Adipocyte (in vitro differentiated cells): Measurements from ENCODE around the gene PEPD.
A peak's percentile ranks its signal among the peaks of the same experiment; 100 is the strongest.

Source experiments
- DNase-seq: peaks from one replicate; pipeline ENCODE4 v3.0.0-alpha.2; 2015; ENCODE audit warnings: low read depth
- H3K27me3 ChIP-seq: replicated peaks from 2 replicates; pipeline ENCODE4 v1.7.0; 2013; ENCODE audit warnings: mild to moderate bottlenecking, low read length, moderate library complexity; ENCODE audit not compliant: control insufficient read depth, insufficient read depth
- H3K36me3 ChIP-seq: 2 replicates; pipeline ENCODE4 v1.7.0; 2013; ENCODE audit warnings: low read length, mild to moderate bottlenecking, moderate library complexity; ENCODE audit not compliant: control insufficient read depth, insufficient read depth, severe bottlenecking
- H3K4me1 ChIP-seq: 2 replicates; pipeline ENCODE4 v1.7.0; 2013; ENCODE audit warnings: mild to moderate bottlenecking, low read length, moderate library complexity; ENCODE audit not compliant: control insufficient read depth, insufficient read depth
- H3K4me3 ChIP-seq: 2 replicates; pipeline ENCODE4 v1.7.0; 2013; ENCODE audit warnings: mild to moderate bottlenecking, low read length, moderate library complexity
- H3K9ac ChIP-seq: 2 replicates; pipeline ENCODE4 v1.7.0; 2013; ENCODE audit warnings: mild to moderate bottlenecking, low read length, moderate library complexity
- H3K9me3 ChIP-seq: 2 replicates; pipeline ENCODE4 v1.7.0; 2013; ENCODE audit warnings: mild to moderate bottlenecking, low read length, moderate library complexity; ENCODE audit not compliant: control insufficient read depth

Gene PEPD

GRCh38 chr19:33355535-33355934, 166.1 kb downstream of the PEPD start:
- Histone ChIP-seq H3K27me3 (peaks cover 6% of the 10 kb centered on the region), H3K9ac (no peak overlapping the region), H3K9me3 (peaks cover 8% of the 10 kb centered on the region), H3K4me1 (peaks cover 4% of the 10 kb centered on the region), H3K4me3 (no peak overlapping the region), H3K36me3 (no peaks in the 10 kb centered on the region)
- no peak for DNase-seq

- Histone ChIP-seq H3K4me3 (no peak overlapping the region), H3K36me3 (no peaks in the 10 kb centered on the region), H3K9me3 (peaks cover 6% of the 10 kb centered on the region), H3K4me1 (peaks cover 24% of the 10 kb centered on the region), H3K27me3 (peaks cover 10% of the 10 kb centered on the region), H3K9ac (no peak overlapping the region)
- peak; percentile 14 for DNase-seq
These were observed 170.9 kb downstream of the PEPD start for GRCh38 chr19:33350538-33351309.

GRCh38 chr19:33349319-33350289, 172.0 kb downstream of the PEPD start:
- DNase-seq, result no peak
- peaks cover 26% of the 10 kb centered on the region for H3K4me1 ChIP-seq

GRCh38 chr19:33348301-33349010, 173.1 kb downstream of the PEPD start:
- DNase-seq, result no peak
- no peaks in the 10 kb centered on the region for H3K36me3 ChIP-seq
- H3K27me3 ChIP-seq, result peaks cover 28% of the 10 kb centered on the region
- H3K4me1 ChIP-seq, result peaks cover 34% of the 10 kb centered on the region
- no peaks in the 10 kb centered on the region for H3K9me3 ChIP-seq
- H3K9ac ChIP-seq, result no peak overlapping the region
- no peak overlapping the region for H3K4me3 ChIP-seq

More at GRCh38 chr19:33349319-33350289, 172.0 kb downstream of the PEPD start:
- Histone ChIP-seq H3K9ac (no peak overlapping the region), H3K9me3 (no peaks in the 10 kb centered on the region), H3K27me3 (peaks cover 20% of the 10 kb centered on the region), H3K36me3 (no peaks in the 10 kb centered on the region), H3K4me3 (no peak overlapping the region)

- no peak overlapping the region for H3K4me3 ChIP-seq
- peaks cover 34% of the 10 kb centered on the region for H3K4me1 ChIP-seq
- H3K27me3 ChIP-seq, result peaks cover 38% of the 10 kb centered on the region
- H3K36me3 ChIP-seq, result no peaks in the 10 kb centered on the region
- H3K9ac ChIP-seq, result no peak overlapping the region
- no peaks in the 10 kb centered on the region for H3K9me3 ChIP-seq
- no peak for DNase-seq
These were observed 174.3 kb downstream of the PEPD start for GRCh38 chr19:33347300-33347699.

- no peaks in the 10 kb centered on the region for H3K36me3 ChIP-seq
- peaks cover 41% of the 10 kb centered on the region for H3K27me3 ChIP-seq
- no peak for DNase-seq
- no peak overlapping the region for H3K4me3 ChIP-seq
- H3K9me3 ChIP-seq, result no peaks in the 10 kb centered on the region
- no peak overlapping the region for H3K9ac ChIP-seq
- peaks cover 34% of the 10 kb centered on the region for H3K4me1 ChIP-seq
These were observed 174.9 kb downstream of the PEPD start for GRCh38 chr19:33346665-33347064.

GRCh38 chr19:33345163-33345562, 176.4 kb downstream of the PEPD start:
- no peaks in the 10 kb centered on the region for H3K36me3 ChIP-seq
- H3K4me1 ChIP-seq, result peaks cover 27% of the 10 kb centered on the region
- DNase-seq, result no peak
- no peak overlapping the region for H3K4me3 ChIP-seq
- H3K9me3 ChIP-seq, result no peaks in the 10 kb centered on the region
- H3K9ac ChIP-seq, result no peak overlapping the region
- H3K27me3 ChIP-seq, result peaks cover 45% of the 10 kb centered on the region

GRCh38 chr19:33344573-33344925, 177.0 kb downstream of the PEPD start:
- peaks cover 24% of the 10 kb centered on the region for H3K4me1 ChIP-seq
- no peak for DNase-seq

GRCh38 chr19:33343859-33344572, 177.6 kb downstream of the PEPD start:
- Histone ChIP-seq H3K4me1 (peaks cover 21% of the 10 kb centered on the region), H3K27me3 (peaks cover 45% of the 10 kb centered on the region), H3K4me3 (peak overlapping the region; percentile 42), H3K9me3 (no peaks in the 10 kb centered on the region), H3K9ac (no peak overlapping the region), H3K36me3 (no peaks in the 10 kb centered on the region)
- peak; percentile 20 for DNase-seq

More at GRCh38 chr19:33344573-33344925, 177.0 kb downstream of the PEPD start:
- peaks cover 45% of the 10 kb centered on the region for H3K27me3 ChIP-seq
- no peaks in the 10 kb centered on the region for H3K9me3 ChIP-seq
- H3K4me3 ChIP-seq, result peak overlapping the region; percentile 42
- no peak overlapping the region for H3K9ac ChIP-seq
- no peaks in the 10 kb centered on the region for H3K36me3 ChIP-seq

GRCh38 chr19:33343301-33343700, 178.3 kb downstream of the PEPD start:
- DNase-seq, result no peak
- peaks cover 14% of the 10 kb centered on the region for H3K4me1 ChIP-seq
- no peaks in the 10 kb centered on the region for H3K9me3 ChIP-seq
- H3K27me3 ChIP-seq, result peaks cover 45% of the 10 kb centered on the region
- H3K9ac ChIP-seq, result no peak overlapping the region
- H3K4me3 ChIP-seq, result no peak overlapping the region
- H3K36me3 ChIP-seq, result no peaks in the 10 kb centered on the region
